ENCODE results near the gene CRYL1.

GRCh38 chr13:20414546-20415305, 110.9 kb downstream of the CRYL1 start:
- TF ChIP-seq POLR2A (IDR thresholded peaks at IDR 0.05) (no peak), POLR2AphosphoS5 (IDR thresholded peaks at IDR 0.05) (no peak)

Measured in breast epithelium (tissue), 3 donors.